SK-N-DZ (cell line): Measurements from ENCODE around the gene XYLB.
"Not testable (repeated sequence)": the region's sequence is repeated elsewhere in the genome, so short reads cannot be mapped to it uniquely, and the experiment has no call there.

Source experiments
- DNase-seq: peaks from one replicate; pipeline ENCODE4 v3.0.0-alpha.2; 2015; ENCODE audit warnings: low spot score

Gene XYLB

DNA sequence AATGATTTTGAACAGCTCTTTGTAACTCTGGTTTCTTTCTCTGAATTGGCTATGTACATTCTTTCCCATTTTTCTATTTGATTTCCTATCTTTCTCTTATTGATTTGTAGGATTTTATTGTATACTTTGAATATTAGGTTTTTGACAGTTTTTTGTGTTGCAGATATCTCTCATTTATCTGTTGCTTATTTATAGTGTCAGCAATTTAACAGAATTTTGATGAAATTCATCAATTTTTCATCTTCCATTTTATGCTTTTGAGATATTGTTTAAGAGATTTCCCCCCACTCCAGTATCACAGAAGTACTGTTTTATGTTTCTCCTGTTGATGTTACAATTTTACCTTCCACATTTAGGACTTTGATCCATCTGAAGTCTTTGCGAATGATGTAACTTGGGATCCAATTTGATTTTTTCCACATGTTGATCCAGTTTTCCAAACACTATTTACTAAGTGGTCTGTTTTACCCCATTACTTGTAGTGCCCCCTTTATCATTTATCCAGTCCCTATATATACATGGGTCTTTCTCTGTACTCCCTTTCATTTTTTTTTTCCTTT, 46.1 kb downstream of the XYLB start:
- no peak for DNase-seq

DNA sequence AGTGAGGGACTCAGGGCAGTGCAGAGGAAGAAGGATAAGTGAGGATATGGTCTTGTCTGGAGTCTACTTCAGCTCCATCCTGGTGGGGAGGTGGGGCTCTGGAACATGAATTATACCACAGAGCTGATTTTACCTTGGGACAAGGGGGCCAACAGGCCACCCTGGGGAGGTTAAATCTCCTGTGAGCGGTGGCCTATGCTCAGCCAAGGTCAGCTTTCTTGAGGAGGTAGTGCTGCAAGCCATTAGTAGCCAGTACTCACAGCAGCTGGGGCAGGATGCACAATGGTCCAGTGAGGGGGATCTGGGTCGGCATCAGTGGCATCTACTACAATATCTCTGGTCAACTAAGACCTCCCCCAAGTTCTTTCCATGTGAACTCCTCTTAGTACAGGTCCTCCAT, 49.7 kb downstream of the XYLB start:
- DNase-seq = no peak

DNA sequence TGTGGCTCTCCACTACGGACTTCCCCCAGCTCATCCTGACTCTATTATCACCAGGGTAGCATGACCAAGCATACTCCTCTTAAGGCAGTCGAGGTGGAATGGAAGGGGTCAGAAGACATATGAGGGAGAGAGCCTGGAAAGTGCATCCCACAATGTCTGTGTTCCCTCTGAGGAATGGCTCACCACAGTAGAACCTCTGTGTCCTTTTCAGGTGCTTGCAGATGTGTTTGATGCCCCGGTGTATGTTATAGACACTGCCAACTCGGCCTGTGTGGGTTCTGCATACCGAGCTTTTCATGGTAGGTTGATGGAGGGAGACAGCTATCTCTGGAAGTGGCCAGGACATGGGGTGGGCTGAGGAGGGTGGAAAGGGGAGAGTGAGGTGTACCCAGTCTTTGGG, 50.3 kb downstream of the XYLB start:
- no peak for DNase-seq

DNA sequence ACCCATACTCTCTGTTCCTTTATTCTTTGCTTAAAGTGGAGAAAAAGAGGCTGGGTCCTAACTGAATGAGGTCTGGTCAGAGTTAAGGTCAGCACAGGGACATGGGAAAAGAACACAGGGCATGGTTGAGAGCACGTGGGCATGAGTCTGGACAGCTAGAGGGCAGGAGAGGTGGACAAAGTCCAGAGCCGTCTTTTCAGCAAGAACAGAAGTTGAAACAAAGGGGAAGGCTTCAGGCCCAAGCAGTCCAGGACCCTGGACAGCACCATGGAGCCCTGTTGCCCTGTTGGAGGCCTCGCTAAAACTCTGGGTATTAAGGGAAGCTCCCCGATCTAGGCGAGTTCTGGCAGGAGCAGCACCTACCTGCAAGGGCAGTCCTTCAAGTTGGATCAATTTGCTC, 50.7 kb downstream of the XYLB start:
- no peak for DNase-seq

DNA sequence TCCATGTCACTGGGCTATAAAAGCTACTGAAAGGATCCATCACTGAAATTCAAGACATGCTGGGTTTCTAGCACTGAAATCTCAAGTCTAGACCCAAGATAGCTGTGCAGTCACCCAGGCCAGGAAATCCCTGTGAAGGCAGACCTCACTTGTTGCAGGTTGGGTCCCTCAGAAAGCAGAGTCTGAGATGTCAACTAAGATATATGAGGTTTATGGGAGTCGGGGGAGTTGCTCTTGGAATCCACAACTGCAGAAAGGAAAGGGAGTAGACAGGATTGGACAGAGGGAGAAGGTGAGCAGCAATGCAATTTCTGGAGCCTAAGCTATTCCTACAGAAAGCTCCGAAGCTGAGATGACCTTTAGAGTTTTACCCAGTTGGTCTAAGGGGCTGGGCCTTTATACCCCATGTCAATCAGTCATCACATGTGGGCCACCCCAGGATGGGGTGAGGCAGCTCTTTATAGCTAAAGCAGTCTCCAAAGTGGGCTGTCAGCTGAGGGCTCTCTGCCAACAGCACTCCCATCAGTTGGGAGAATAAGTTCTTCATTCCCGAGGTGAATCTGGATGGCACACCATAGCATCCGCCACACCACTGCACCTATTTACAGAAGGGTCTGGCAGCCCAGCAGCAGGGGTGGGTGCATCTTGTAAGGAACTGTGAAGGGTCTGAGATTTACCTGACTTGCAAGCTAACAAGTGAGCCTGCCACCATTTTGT, 54.8 kb downstream of the XYLB start:
- DNase-seq = no peak

DNA sequence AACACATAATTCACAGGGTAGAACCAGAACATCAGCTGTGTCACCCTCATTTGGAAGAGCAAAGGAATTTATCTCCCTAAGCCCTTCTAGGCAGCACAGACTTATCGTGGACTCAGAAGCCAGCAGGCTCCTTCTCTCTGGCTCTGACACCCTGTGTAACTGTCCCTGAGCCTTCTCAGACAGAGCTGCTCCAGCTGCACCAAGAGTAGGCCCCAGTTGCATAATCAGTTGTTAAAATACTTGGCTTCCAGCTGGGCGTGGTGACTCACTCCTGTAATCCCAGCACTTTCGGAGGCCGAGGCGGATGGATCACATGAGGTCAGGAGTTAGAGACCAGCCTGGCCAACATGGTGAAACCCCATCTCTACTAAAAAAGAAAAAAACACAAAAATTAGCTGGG, 57.7 kb downstream of the XYLB start:
- DNase-seq = no peak

DNA sequence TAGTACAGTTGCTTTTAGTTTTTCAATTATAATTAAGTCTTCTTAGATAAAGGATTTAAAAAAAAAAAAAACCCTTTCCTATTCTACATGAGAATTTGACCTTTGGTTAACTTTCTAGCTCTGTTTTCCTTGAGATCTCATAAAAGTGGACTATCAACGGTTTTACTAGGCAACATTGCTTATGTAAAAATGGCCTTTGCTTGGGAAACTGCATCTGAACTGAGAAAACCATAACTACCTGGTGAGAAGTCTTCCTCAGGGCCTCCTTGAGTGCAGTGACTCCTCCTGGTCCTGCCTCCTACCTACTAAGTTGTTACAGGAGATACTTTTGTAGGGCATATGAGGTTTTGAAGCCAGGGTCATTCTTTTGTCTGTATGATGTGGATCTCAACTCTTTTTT, 65.0 kb downstream of the XYLB start:
- no peak for DNase-seq

DNA sequence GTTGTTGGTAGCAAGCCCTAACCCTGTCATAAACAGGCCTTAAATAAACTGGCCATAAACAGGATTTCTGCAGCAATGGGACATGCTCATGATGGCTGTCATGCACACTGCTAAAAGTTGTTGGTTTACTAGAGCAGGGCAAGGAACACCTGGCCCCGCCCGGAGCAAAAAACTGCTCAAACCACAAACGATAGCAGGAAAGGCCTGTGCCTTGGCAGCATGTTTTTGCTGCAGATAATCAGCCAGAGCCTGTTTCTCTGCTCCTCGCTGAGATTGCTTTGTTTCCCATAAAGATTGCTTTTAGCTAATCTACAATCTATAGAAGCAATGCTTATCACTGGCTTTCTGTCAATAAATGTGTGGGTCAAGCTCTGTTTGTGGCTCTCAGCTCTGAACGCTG, 74.2 kb downstream of the XYLB start:
- not testable (repeated sequence) for DNase-seq

DNA sequence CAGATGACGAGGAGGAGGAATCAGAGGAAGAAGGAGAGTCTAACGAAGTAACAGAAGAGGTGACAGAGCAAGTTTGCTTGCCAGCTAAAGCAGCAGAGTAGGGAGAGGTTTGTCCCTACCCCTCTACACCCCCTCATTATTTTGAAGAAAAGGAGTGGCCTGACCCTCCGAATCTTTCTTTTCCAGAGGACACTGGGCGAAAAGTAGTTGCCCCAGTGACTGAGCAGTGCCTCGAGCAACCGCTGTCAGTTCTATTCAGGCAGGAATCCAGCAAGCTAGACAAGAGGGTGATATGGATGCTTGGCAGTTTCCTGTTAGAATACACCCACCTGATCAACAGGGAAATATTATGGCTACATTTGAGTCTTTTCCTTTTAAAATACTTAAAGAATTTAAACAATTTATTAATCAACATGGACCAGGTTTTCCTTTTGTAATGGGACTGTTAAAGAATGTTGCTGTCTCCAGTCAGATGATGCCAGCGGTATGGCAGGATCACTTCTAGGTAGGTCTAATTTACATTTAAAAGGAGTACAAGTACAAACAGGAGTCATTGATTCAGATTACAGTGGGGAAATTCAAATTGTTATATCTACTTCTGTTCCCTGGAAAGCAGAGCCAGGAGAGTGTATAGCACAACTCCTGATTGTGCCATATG, 75.2 kb downstream of the XYLB start:
- DNase-seq = no peak

DNA sequence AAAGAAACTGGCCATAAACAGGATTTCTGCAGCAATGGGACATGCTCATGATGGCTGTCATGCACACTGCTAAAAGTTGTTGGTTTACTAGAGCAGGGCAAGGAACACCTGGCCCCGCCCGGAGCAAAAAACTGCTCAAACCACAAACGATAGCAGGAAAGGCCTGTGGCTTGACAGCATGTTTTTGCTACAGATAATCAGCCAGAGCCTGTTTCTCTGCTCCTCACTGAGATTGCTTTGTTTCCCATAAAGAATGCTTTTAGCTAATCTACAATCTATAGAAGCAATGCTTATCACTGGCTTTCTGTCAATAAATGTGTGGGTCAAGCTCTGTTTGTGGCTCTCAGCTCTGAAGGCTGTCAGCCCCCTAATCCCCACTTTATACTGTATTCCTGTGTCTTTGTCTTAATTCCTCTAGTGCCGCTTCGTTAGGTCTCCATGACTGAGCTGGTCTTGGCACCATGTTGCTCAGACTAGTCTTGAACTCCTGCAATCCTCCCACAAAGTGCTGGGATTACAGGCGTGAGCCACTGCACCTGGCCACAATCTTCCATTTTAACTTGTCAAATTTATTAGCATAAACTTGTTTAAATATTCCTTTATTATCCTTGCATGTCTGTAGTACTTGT, 80.3 kb downstream of the XYLB start:
- DNase-seq = not testable (repeated sequence)

DNA sequence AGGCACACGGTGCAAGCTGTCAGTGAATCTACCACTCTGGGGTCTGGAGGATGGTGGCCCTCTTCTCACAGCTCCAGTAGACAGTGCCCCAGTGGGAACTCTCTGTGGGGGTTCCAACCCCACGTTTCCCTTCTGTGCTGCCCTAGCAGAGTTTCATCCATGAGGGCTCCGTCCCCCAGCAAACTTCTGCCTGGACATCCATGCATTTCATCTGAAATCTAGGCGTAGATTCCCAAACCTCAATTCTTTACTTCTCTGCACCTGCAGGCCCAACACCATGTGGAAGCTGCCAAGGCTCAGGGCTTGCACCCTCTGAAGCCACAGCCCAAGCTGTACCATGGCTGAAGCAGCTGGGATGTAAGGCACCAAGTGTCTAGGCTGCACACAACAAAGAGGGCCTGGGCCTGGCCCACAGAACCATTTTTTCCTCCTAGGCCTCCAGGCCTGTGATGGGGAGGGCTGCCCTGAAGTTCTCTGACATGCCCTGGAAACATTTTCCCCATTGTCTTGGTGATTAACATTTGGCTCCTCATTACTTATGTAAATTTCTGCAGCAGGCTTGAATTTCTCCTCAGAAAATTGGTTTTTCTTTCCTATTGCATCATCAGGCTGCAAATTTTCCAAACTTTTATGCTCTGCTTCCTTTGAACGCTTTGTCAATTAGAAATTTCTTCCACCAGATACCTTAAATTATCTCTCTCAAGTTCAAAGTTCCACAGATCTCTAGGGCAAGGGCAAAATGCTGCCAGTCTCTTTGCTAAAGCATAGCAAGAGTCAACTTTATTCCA, 86.5 kb downstream of the XYLB start:
- not testable (repeated sequence) for DNase-seq

DNA sequence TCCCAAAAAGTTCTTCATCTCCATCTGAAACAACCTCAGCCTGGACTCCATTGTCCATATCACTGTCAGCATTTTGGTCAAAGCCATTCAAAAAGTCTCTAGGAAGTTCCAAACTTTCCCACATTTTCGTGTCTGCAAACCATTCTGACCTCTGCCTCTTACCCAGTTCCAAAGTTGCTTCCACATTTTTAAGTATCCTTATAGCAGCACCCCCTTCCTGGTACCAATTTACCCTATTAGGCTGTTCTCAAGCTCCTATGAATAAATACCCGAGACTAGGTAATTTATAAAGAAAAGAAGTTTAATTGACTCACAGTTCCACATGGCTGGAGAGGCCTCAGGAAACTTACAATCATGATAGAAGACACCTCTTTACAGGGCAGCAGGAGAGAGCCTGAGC, 87.1 kb downstream of the XYLB start:
- DNase-seq = not testable (repeated sequence)

DNA sequence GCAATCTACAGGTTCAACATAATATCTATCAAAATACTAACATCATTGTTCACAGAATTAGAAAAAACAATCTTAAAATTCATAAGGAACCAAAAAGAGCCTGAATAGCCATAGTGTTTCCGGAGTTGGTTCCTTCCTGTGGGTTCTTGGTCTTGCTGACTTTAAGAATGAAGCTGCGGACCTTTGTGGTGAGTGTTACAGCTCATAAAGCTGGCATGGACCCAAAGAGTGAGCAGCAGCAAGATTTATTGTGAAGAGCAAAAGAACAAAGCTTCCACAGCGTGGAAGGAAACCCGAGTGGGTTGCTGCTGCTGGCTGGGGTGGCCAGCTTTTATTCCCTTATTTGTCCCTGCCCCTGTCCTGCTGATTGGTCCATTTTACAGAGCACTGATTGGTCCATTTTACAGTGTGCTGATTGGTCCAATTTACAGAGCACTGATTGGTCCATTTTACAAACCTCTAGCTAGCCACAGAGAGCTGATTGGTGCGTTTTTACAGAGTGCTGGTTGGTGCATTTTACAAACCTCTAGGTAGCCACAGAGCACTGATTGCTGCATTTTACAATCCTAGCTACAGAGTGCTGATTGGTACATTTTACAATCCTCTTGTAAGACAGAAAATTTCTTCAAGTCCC, 92.0 kb downstream of the XYLB start:
- not testable (repeated sequence) for DNase-seq

DNA sequence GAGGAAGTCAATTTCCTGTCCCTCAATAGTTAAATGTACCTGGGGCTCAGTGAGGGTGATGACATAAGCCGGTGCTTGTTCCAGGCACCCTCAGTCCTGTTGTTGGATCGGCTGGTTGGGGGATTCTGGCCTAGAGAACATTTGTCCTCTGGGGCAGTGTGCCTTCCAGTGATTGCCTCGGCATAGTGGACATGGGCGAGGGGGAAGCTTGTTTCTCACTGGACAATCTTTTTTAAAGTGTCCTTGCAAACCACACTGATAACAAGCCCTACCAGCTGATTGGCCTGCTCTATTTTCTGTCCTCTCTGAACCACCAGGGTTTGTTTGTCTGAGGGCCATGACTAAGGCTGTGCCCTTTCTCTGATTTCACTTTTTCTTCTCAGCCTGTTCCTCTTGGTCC, 96.6 kb downstream of the XYLB start:
- DNase-seq = not testable (repeated sequence)

DNA sequence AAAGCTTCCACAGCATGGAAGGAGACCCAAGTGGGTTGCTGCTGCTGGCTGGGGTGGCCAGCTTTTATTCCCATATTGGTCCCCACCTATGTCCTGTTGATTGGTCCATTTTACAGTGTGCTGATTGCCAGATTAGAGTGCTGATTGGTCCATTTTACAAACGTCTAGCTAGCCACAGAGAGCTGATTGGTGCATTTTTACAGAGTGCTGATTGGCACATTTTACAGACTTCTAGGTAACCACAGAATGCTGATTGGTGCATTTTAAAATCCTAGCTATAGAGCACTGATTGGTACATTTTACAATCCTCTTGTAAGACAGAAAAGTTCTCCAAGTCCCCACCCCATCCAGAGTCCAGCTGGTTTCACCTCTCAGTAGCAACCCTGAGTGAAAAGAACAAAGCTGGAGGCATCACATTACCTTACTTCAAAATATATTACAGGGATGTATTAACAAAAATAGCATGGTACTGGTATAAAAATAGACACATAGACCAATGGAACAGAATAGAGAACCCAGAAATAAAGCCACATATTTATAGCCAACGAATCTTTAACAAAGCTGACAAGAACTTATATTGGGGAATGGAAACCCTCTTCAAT, 99.6 kb downstream of the XYLB start:
- DNase-seq = no peak

DNA sequence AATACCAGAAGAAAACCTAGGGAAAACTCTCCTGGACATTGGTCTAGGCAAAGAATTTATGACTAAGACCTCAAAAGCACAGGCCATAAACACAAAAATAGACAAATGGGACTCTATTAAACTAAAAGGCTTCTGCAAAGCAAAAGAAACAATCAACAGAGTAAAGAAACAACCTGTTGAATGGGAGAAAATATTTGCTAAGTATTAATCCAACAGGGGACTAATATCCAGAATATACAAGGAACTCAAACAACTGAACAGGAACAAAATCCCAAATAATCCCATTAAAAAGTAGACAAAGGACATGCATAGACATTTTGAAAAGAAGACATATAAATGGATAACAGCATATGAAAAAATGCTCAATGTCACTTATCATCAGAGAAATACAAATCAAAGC, 100.2 kb downstream of the XYLB start:
- no peak for DNase-seq

DNA sequence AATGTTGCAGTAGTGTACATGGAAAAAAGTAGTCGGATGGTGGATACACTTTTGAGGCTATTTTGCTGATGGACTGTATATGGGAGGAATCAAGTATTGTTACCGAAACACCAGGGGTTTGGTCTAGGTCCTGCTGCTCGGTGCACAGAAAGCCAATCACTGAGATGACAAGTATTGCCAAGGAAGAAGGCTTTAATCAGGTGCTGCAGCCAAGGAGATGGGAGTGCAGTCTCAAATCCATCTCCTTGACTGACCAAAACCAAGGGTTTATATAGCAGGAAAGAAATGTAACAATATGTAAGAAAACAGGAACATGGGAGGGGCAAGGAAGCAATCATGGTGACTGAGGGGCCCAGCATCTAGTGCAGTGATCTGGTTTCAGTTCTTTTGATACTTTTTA, 104.3 kb downstream of the XYLB start:
- no peak for DNase-seq

DNA sequence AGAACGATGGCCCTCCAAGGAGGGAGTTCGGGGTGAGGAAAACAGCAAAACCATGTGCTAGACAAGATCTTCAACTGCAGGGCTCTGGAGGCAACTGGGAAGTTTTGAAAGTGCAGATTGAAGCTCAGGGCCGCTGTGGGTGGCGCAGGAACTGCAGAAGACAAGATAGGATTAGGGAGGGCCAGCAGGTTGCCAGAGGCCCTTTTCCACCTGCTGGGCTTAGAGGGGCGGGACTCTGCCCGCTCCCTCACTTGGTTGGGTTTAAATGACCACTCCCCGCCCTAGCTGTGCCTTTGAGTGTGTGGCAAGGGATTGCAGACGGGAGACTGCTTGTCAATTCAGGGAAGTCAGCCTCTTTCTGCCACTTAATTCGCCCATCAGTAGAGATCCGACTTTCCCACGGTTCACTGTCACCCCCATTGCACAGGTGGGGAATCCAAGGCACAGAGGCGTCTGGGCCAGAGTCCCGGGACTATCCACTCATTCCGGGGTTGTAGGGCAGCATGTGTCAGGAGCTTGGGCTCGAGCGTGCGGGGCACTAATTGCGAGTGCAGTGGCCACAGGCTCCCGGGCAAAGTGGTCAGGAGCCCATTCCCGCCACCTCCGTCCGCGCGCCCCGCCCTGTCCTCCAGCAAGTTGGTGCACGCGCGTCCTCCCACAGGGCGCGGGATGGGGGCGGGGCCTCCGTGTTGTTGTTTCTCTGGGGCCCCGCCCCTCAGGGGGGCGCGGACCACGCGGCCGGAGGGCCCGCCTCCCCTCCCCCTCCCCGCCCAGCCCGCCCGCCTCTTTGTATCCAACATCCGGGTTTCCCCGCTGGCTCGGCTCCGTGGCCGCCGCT, 106.7 kb downstream of the XYLB start, which contains the start of gene ACVR2B:
Gene ACVR2B, plus strand, starts transcription at position 816 of the 838 bp plus-strand sequence. CDS start 433 bp downstream, outside the sequence.
- DNase-seq = peak; percentile 85

DNA sequence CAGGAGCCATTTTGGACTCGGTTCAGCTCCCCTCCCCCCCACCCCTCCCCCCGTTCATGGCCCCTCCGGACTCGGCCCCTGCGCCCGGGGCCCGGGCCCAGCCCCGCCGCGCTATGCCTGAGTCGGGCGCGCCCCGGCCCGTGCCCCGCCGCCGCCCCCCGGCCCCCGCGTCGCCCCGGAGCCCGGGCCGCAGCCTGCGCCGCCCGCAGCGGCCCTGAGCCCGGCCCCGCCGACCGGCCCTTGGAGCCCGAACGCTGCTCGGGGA, 107.3 kb downstream of the XYLB start:
- DNase-seq = no peak
